Thyroid gland (tissue), 4 donors: ENCODE measurements around the gene STXBP1. TPM values are rescaled to one million over a fixed set of nuclear protein-coding genes. Genes with fewer than 3 reads are reported as not detected.
A peak's percentile ranks its signal among the peaks of the same experiment; 100 is the strongest.

Source experiments
- DNase-seq, 2 donors: peaks; one replicate each; pipeline ENCODE4 v3.0.0-alpha.2; 2019
- H3K27ac ChIP-seq, 3 donors: fragments of 200-600 bp; sonication (generic); 1 replicate in 2 of 3; 2 replicates in 1 of 3; pipeline ENCODE4 v1.5.1; 2016 to 2019; ENCODE audit warnings: mild to moderate bottlenecking in 1 of 3, moderate library complexity in 1 of 3
- H3K27me3 ChIP-seq: fragments of 200-600 bp; sonication (generic); one replicate; pipeline ENCODE4 v1.5.1; 2019
- H3K36me3 ChIP-seq, 2 donors: fragments of 200-600 bp; sonication (generic); one replicate each; pipeline ENCODE4 v1.5.1; 2016 to 2019
- H3K4me1 ChIP-seq, 2 donors: fragments of 200-600 bp; sonication (generic); one replicate each; pipeline ENCODE4 v1.5.1; 2017 to 2019
- H3K4me3 ChIP-seq, 3 donors: fragments of 200-600 bp; sonication (generic); replicated peaks in 1 of 3; 1 replicate in 2 of 3; 2 replicates in 1 of 3; pipeline ENCODE4 v1.5.1; 2016; ENCODE audit warnings: mild to moderate bottlenecking in 1 of 3
- H3K9me3 ChIP-seq: fragments of 200-600 bp; sonication (generic); one replicate; pipeline ENCODE4 v1.5.1; 2017
- CTCF ChIP-seq, 6 experiments: fragments of 200-600 bp in 3 of 6; fragments of 450-650 bp in 3 of 6; sonication (generic) in 3 of 6; IDR thresholded peaks; one replicate each; pipeline ENCODE4 v1.5.1; 2016 to 2019; ENCODE audit warnings: antibody characterized with exemption in 6 of 6, mild to moderate bottlenecking in 2 of 6, inconsistent platforms in 1 of 6, moderate library complexity in 1 of 6
- POLR2A ChIP-seq, 2 donors: fragments of 450-650 bp; IDR thresholded peaks; one replicate each; pipeline ENCODE4 v1.6.1; 2017; ENCODE audit warnings: antibody characterized with exemption in 2 of 2, mild to moderate bottlenecking in 2 of 2, moderate library complexity in 1 of 2
- WGBS, 2 donors: methylation state at CpG; one replicate each; pipeline ENCODE4 v1.1.5; 2017; 5-methylcytosine and 5-hydroxymethylcytosine counted together
- intact Hi-C: fragments of 100-400 bp; cut with DNase I; formaldehyde crosslinking; loops from one replicate; pipeline ENCODE4 v1.15.1; 2023
- total RNA-seq, 4 donors: library from RNA; depleted of rRNA; stranded (reverse); fragments of >200 nt; gene quantifications; one replicate each; pipeline ENCODE4 v1.2.3, GENCODE V29; 2016

Gene STXBP1
- total RNA-seq, 4 donors from 2014 or later, result 23.8 to 139 (median 106) TPM

GRCh38 chr9:127565231-127565630, 46.8 kb upstream of the STXBP1 start:
- no peak for DNase-seq
- H3K27ac ChIP-seq, result peak overlapping the region; percentile 90 to 98 (median 95)
- TF ChIP-seq POLR2A (IDR thresholded peaks at IDR 0.05) (no peak), CTCF (IDR thresholded peaks at IDR 0.05) (no peak)
- H3K4me1 ChIP-seq, result peaks cover 70 to 73% of the 10 kb centered on the region in 2 donors
- H3K36me3 ChIP-seq, result peaks cover 0 to 11% of the 10 kb centered on the region in 2 donors
- intact Hi-C loops, result no loop called here
- 79% methylated on average over 11 of the region's 11 CpGs for WGBS, 2 donors
- no peak overlapping the region for H3K4me3 ChIP-seq
- H3K27me3 ChIP-seq, result no peaks in the 10 kb centered on the region
- no peaks in the 10 kb centered on the region for H3K9me3 ChIP-seq

GRCh38 chr9:127566351-127567001, 45.6 kb upstream of the STXBP1 start:
- peak; percentile 88 to 89 for DNase-seq
- H3K36me3 ChIP-seq, result no peaks in the 10 kb centered on the region
- H3K27ac ChIP-seq, result peak overlapping the region; percentile 90 to 98 (median 95)
- intact Hi-C loops, result no loop called here
- H3K27me3 ChIP-seq, result no peaks in the 10 kb centered on the region
- peaks cover 71 to 73% of the 10 kb centered on the region in 2 donors for H3K4me1 ChIP-seq
- 11 to 15% methylated on average over 6 to 9 of the region's 11 CpGs for WGBS, 2 donors
- H3K4me3 ChIP-seq, result peak overlapping the region in 1 of 3 donors; percentile 73
- no peaks in the 10 kb centered on the region for H3K9me3 ChIP-seq
- TF ChIP-seq POLR2A (IDR thresholded peaks at IDR 0.05) (no peak), CTCF (IDR thresholded peaks at IDR 0.05) (no peak)

- Histone ChIP-seq H3K4me3 (peak overlapping the region; percentile 29 to 73 (median 62)), H3K9me3 (no peaks in the 10 kb centered on the region), H3K4me1 (peaks cover 71 to 73% of the 10 kb centered on the region in 2 donors), H3K27me3 (no peaks in the 10 kb centered on the region), H3K36me3 (no peaks in the 10 kb centered on the region), H3K27ac (peak overlapping the region; percentile 90 to 98 (median 95))
- WGBS, 2 donors, result 0 to 7% methylated on average over 4 to 15 of the region's 16 CpGs
- DNase-seq, result peak; percentile 94
- TF ChIP-seq POLR2A (IDR thresholded peaks at IDR 0.05), result peak in 1 of 2 donors; percentile 72
- peak in 1 of 6 experiments; percentile 11 for TF ChIP-seq CTCF (IDR thresholded peaks at IDR 0.05)
- intact Hi-C loops, result no loop called here
Measured at GRCh38 chr9:127567035-127567729, 44.9 kb upstream of the STXBP1 start.

GRCh38 chr9:127567730-127568617, 44.1 kb upstream of the STXBP1 start:
- 2 to 14% methylated on average over 8 to 26 of the region's 36 CpGs for WGBS, 2 donors
- Histone ChIP-seq H3K27ac (peak overlapping the region; percentile 90 to 98 (median 95)), H3K36me3 (no peaks in the 10 kb centered on the region), H3K4me1 (peaks cover 68 to 73% of the 10 kb centered on the region in 2 donors), H3K4me3 (peak overlapping the region; percentile 29 to 73 (median 62)), H3K9me3 (no peaks in the 10 kb centered on the region), H3K27me3 (no peaks in the 10 kb centered on the region)
- no peak for DNase-seq
- TF ChIP-seq CTCF (IDR thresholded peaks at IDR 0.05) (peak in 1 of 6 experiments; percentile 7), POLR2A (IDR thresholded peaks at IDR 0.05) (no peak)
- intact Hi-C loops, result no loop called here
